KG1 (cell line): ENCODE data around the gene FAIM2.

Experiments
- DNase-seq: peaks from one replicate; lab custom pipeline; 2025; lab: John Stamatoyannopoulos, UW

The FAIM2 gene

DNA sequence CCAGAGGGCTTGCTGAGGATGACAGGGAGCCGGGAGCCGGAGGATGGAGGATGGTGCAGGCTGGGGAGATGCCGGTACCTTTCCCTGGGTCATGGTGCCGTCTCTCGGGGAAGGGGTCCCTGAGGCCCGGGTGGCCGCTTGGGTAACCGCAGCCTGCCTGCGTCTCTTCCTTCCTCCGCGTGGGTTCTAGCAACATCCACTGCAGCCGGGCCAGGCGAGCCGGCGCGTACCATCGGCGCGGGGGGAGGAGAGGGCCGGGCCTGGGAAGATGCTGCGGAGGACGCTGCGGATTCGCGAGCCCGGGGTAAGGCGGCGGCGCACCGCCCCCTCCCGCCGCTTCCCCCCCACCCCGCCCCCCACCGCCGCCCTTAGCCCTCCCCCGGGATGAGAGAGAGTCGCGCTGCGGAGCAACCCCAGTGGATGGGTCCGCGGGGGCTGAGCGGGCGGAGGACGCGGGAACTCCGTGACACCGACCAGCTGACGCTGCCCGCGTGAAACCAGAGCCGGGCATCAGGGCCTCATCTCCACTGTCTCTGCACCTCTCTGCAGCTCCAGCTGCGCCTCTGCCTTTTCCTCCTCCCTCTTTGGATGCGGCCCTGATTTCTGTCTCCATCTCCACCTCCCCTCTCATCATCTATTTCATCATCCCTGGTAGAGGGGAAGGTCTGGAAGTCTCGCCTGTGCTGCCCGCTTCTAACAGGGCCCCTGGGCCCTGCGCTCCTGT, at the start of gene FAIM2:
Gene FAIM2, minus strand, starts transcription at position 201 of the 724 bp plus-strand sequence. Its CDS starts 108 bp downstream, at position 93.
- no peak for DNase-seq

DNA sequence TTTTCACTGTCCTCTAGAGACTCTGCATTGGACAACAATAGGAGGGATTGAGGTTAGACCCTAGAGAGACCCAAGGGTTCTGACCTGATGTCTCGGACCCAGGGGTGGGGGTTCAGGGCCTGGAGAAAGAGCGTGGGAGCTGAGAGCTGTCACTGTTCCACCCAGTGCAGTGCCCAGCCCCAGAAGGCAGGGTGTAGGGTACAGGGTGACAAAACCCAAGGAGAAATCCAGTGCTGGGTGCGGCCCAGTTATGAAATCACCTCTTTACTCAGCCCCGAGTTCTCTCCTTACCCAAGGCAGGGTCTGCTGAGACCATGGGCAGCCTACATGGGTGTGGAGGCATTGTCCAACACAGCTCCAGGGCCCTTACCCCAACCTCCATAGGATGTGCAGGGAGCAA, 49.5 kb upstream of the FAIM2 start:
- no peak for DNase-seq

DNA sequence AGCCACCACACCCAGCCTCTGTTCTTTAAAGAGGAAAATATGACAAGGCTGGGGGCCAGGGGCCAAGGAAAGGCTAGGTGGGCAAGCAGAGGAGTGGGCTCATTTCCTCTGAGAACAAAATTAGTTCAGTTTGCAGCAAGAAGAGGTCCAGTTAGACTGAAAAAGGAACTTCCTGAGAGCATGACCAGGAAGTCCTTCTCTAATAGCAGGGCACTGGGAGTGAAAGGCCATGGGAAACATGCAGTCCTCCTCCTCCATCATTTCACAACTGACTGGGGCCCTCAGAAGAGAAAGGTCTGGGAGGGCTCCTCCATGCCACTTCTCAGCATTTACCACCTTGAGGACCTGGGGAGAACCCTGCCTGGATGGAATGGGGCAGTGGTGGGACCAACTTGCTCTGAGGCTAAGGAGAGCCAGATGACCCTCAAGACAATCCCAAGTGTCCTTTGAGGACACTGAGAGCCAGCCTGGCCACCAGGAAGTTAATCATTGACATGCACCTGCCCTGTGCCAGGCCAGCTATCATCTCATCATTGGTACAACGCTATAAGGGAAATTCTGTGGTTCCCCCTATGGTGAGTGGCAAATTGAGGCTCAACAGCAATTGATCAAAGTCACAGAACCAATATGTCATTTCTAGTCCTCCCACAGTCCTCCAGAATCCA, 48.8 kb upstream of the FAIM2 start:
- no peak for DNase-seq

DNA sequence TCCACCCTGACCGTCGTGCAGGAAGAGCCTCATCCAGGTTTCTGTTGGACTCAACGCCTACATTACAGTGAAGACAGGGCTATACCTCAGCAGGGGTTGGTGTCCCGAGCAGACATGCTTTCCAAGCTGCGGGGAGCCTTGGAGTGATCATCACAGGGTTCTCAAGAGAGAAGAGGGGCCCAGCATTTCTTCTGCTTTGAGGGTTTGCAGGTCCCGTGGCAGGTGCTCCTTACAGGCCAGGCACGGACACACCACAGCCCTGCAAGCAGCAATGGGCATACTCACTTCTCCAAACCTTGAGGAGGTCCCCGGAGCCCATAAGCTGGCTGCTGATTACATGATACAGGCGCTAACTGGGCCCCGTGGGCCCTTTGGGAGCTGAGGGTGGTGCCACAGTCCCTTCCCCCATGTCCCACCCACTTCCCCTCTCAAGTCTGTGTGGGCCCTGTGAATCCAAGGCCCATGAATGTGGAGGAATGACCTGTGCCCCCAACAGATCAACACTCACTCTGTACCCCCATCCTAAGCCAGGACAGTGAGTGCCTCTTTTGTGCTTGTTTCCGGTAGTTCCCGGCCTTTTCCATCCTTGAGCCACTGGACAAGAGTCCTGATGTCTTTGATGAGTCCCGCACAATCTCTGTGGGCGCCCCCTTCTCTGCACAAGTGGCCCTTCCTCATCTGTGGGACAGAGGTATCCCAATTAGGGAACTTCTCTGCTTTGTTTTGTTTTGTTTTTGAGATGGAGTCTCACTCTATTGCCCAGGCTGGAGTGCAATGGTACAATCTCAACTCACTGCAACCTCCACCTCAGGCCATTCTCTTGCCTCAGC, 47.9 kb upstream of the FAIM2 start:
- no peak for DNase-seq

DNA sequence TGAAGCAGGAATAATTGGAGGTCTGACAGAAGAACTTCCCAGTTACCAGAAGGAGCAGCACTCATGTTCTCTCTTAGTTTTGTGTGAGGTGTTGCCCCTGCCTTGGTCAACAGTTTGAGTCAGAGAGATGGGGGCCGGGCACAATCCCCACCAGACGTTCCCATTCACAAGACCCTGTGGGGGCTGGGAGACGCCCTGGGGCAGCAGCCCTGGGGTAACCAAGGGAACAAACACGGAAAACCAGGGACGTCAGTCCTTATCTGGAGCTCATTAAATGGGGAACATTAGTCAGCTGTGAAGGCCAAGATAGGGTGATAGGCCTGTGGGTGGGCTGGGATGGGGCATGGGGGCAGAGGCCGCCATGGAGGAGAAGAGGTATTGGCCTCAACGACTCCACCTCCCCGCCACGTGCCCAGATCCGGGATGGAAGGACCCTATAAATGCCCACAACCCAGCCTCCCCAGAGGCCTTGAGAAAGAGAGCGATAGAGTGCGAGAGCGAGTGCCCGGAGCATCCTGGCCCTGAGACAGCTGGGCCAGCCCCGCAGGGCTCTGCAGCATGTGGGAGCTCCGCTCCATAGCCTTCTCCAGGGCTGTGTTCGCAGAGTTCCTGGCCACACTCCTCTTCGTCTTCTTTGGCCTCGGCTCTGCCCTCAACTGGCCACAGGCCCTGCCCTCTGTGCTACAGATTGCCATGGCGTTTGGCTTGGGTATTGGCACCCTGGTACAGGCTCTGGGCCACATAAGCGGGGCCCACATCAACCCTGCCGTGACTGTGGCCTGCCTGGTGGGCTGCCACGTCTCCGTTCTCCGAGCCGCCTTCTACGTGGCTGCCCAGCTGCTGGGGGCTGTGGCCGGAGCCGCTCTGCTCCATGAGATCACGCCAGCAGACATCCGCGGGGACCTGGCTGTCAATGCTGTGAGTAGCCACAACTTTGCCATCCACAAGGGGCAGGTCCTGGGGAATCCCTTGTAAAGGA, 46.9 kb upstream of the FAIM2 start, which contains the start of gene AQP2:
Gene AQP2, plus strand, starts transcription at position 465 of the 979 bp plus-strand sequence. Its CDS starts 94 bp downstream, at position 559.
- no peak for DNase-seq

DNA sequence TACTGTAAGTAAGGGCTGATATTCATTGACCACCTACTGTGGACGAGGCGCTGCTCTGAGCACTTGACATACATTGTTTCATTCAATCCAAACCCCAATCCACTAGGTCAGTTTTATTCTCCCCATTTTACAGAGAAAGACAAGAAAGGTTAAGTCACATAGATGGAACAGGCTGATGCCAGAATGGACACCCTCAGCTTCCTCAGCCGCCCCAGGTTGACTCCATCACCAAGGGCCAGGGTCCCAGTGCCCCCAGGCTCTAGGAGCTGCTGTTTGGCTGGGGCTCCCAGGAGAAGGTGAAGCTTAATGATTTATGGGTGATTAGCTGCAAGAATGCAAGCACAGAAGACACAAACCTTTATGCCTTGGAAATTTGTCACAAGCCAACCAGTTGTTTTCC, 46.2 kb upstream of the FAIM2 start:
- DNase-seq, result no peak

DNA sequence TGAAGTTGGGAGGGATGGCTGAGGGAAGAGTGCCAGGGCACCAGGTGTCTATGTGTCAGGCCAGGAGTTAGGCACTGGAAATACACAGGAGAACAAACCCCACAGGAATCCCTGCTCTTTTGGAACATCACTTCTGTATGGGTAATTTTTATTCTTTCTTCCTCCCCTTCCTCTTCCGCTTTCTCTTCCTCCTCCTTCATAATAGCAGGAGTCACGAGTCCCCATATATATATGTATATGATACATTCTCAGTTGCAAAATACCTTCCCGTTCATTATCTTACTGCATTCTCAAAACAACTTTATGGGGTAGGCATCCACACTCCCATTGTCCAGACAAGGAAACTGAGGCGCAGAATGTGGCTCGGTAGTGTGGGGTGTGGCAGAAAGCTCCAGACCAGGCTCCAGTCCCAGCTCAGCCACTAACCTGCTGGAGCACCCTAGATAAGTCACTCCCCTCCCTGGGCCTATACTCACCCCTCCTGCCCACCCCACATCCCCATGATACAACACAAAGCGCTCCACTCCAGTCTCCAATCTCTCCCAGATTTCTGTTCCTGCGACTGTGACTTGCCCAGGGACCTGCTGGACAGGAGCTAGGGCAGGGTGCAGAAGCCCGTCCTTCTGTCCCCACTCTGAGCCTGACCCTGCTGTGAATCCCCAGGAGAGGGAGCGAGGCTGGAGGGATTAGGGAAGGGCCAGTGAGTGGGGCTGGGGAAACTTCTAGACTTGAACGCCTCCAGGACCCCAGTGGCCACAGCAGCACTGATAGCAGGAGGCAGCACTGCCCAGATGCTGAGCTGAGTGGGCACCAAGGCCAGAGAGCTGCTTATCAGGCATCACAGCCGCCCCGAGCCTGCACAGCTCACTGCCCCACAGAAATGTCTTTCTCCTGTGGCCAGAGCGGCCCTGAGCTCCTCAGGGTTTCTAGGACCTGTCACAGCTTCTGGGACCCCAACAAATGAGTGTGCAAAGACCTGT, 45.5 kb upstream of the FAIM2 start:
- no peak for DNase-seq

DNA sequence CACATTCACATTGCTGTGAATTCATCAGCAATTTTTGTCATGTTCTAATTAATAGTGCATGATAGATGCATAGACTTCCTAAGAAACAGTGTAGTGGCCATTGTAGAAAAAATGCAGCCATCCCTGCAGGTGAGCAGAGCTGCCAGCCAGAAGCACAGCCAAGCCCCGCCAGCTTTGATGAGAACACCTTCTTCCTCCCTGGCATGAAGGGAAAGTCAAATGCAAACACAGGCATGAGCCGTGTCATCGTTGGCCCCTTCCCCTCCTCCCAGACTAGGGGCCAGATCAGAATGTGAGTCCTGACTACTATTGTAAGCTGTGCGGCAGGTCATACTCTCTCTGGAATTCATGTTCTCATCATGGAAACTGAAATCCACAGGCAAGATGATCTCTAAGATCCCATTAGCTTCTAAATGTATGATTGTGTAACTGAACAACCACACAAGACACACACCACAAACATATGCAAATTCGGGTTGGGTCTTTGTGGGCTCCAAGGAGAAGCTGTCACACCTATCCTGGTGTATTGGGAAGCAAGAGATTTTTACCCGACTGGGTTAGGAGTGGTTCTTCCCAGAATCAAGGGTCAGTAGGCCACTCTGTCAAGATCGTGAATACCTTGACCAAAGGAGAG, 44.0 kb upstream of the FAIM2 start:
- no peak for DNase-seq

DNA sequence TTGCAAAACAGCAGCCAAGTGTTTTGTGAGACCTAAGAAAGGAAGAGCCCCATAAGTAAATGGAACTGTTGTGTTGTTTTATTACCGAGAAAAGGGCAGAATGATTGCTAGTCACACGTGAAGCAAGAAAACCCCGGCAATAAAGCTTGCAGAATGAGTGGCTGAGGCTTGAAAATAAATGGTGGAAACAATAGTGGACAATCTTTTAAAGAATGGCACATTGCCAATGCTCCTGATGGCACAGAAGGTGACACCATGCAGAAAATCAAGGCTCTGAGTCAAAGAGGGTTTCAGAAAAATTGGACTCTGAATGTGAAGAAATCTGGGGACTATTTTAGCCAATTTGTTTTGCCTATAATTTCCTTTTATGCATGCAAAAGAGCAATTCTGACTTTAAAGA, 42.8 kb upstream of the FAIM2 start:
- no peak for DNase-seq

DNA sequence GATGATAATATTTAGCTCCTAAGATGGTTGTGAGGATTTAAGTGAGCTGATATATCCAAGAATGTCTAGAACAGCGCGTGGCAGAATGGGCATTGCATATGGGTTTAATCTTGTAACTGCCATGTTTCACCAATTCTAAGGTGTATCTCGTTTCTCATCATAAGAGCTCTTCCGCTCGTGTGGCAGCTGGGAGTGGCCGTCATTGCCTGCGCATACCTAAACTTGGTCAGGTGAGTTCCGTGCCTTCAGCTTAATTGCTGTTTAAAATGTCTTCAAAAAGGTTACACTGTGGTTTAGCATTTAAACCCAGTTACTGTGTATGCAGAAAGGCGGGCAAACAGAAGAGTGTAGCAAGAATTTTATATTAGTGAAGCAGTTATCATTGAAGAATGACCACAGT, 42.4 kb upstream of the FAIM2 start:
- DNase-seq, result no peak

DNA sequence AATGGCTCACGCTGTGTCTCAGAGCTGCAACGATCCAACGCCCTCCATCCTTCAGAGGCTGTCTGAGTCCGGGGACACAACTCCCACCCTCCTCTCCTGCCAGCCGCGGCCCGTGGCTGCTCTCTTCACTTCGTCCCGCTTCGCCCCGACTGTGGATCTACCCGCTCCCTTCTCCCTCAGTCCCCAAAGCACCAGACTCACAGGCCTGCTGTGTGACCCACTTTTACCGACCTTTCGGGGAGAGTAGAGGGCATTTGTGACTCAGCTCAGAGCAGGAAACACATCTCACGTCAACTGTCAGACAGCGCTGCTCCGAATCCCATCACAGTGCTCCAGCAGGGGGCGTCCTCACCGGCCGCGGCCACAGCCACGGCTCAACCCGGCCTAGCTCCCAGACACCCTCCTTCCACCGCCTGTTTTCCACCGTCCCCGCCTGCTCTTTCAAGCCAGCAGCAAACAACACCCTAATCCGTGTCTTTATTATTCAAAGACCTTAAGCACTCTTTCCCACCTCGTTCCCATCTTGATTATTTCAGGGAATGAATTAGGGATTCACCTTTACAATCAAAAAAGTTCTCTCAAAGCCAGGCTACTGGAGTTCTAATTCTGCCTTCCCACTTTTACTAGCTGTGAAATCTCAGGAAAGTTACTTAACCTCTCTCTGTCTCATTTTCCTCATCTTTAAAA, 41.8 kb upstream of the FAIM2 start:
- peak; percentile 53 for DNase-seq

DNA sequence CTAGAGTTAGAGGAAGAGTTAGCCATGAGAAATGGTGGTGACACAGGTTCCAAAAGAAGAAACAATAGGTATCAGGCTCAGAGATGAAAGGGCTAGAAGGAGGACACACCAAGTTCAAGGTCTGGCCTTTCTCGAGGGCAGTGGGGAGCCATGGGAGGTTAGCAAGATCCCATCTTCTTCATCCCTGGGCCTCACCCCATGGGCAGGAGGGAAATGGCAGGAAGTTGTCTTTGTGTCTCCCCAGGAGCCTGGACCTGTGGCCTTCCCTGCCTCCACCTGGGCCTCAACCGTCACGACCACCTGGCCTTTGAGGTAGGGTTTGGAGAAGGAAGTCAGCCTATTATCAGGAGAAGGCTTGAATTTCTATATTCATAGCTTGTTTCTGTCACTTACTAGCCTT, 41.0 kb upstream of the FAIM2 start:
- DNase-seq, result no peak

DNA sequence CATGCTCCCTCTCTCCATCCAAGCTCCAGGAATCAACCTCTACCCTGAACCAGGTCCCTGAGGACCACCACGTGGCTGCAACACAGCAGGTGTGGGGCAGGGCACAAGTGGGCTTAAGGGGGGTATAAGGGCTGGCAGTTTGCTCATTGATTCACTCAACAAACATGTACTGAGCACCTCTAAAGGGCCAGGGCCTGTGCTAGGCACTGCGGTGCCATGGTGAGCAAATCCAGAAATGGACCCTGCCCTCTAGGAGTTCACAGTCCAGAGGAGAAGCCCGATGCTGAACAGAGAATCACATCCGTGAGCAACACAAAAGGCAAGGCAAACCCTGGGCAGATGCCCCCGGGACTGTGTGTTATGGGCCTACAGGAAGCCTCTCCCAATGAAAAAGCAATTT, 40.3 kb upstream of the FAIM2 start:
- no peak for DNase-seq

DNA sequence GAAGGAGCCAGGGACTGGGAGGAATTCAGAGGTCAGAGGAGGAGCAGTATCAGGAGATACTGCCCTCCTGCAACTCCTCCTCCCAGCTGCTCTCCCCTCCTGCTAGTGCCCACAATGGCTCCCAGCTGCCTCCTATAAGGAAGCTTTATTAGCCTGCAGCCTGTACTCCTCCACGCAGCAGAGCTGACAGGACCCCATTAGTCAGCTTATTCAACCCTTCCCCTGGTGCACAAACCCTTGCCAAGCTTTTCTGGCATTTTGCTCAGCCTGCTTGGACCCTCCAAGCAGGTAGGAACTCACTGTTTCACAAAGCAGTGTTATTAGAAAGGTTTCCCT, 39.9 kb upstream of the FAIM2 start:
- no peak for DNase-seq

DNA sequence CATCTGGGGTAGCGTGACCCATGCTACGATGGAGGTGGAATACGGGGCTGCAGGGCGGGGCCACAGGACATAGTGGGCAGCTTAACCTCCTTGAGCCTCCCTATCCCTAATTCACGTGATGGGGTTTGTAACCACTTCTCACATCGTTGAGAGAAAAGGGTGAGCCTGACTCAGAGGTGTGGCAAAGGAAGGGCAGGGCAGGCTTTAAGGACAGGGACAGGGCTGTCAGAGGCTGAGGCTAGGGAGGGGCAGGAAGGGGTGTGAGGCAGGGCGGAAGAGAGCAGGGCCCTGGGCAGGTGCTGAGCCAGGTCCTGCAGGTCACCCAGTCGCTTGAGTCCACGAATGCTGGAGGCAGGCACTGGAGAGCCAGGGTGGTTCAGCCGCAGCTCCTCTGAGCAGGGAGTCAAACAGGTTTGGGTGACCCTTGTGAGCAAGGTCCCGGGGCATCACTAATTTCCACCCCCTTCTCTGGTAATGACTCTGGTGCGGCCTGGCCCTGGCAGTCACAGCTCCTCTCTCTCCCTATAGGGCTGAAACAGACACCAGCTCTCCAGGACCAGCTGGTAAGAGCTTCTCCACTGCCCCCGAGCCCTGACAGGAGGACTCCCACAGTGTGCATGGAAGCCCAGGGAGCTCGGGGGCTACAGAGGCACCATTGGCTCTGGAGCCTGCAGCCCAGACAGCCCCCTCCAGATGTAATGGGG, 39.4 kb upstream of the FAIM2 start:
- no peak for DNase-seq

DNA sequence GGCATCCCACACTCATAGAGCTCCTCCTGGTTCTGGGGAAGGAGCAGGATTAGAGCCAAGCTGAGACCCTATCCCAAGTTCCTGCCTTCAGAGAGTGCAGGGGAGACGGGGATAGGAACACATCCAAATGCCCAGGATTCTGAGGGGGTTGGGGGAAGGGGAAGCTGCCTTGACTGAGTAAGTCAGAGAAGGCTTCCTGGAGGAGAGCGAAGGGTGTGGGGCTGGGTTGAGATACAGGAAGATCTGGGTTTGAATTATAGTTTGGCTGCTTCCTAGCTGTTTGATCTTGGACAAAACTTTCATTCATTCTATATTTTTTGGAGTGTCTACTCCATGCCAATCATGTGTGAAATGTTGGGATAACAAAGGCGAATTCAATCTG, 38.8 kb upstream of the FAIM2 start:
- DNase-seq, result no peak

DNA sequence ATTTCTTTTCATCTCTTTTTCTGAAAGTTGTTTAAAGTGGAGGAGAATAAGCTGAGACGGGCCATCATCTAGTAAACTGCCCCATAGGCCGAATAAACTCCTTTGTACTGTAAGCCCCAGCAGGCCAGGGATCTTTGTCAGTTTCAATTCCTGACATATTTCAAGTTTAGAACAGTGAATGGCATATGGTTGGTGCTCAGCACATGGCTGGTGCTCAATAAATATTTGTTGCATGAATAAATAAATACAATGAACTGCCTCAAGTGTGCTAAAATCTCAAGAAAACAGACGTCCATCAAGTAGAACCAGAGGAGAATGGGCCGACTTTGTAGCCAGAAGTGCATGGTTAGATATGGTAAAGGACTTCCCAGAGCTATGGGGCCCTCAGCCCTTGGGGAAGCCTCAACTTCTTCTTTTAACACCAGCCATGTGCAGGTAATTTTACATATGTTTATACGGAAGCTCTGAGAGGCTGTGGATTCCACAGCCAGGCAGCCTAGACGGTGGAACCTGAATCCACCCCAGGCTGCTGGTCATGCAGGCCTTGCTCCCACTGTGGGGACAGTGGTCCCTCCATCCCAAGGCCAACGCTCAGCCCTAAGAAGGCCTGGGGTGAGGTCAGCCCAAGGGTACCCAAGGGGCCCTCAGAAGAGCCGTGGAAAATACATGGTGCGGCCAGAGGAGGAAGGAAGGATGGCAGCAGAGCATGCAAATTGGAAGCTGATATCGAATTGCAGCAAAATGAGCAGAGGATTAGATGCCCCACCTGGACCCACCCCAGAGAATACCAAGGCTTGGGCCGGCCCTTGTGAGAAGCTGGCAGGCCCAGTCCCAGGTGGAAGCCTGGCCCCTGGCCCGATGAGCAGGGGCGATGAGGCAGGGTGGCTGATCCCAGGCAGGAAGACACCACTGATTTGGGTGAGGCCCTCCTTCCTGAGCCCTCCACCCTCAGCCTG, 38.1 kb upstream of the FAIM2 start:
- no peak for DNase-seq

DNA sequence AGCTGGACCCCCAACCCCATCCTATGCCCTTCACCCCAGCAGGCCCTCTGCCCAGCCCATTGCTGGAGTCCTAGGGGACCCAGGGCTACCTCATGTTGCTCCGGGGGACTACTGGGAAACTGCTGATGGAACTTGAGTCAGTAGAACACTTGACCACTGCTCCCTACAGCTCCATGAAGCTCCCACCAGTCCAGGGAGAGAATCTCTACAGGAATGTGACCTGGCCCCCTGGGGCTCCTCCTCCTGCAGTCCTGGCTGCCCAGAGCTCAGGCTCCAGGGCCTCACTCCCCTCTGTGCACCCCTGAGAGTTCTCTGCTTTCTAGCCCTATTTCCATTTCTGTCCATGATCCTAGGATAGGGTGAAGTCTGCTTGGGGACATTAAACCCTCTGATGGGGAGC, 36.0 kb upstream of the FAIM2 start:
- no peak for DNase-seq
